ENCODE results near the gene ALOX15B. TPM values are rescaled to one million over a fixed set of nuclear protein-coding genes. Genes with fewer than 3 reads are reported as not detected.
"Not testable (repeated sequence)": the region's sequence is repeated elsewhere in the genome, so short reads cannot be mapped to it uniquely, and the experiment has no call there.

The ALOX15B gene
- total and polyA plus RNA-seq, 3 experiments from 2014 or later, result not detected

GRCh38 chr17:8075574-8076342 lies 36.9 kb downstream of the ALOX15B start:
- Mint-ChIP-seq H3K36me3 (peaks cover 0 to 4% (median 0%) of the 10 kb centered on the region in 3 donors), H3K27me3 (peaks cover 31 to 41% of the 10 kb centered on the region in 2 donors), H3K4me3 (peak overlapping the region in 1 of 7 donors; percentile 36), H3K4me1 (peaks cover 21 to 41% (median 33%) of the 10 kb centered on the region in 3 donors), H3K27ac (no peak overlapping the region), H3K9me3 (peaks cover 0 to 1% (median 0%) of the 10 kb centered on the region in 5 donors)
- Histone ChIP-seq H3K27me3 (ENCODE audit: insufficient read depth, low read length, poor library complexity, severe bottlenecking) (peaks cover 17% of the 10 kb centered on the region), H3K4me3 (ENCODE audit: low read length) (no peak overlapping the region), H3K9me3 (ENCODE audit: low read length) (no peaks in the 10 kb centered on the region), H3K4me1 (ENCODE audit: insufficient read depth, low read length) (peaks cover 38% of the 10 kb centered on the region), H3K27ac (ENCODE audit: low read depth, low read length) (no peak overlapping the region), H3K36me3 (ENCODE audit: insufficient read depth, low read length) (no peaks in the 10 kb centered on the region)
- POLR2A ChIA-PET, result no interaction called here
- CTCF ChIA-PET, result interaction anchor here (1.1 to 4.5 kb wide), 6 partner anchors 15 to 225 kb away, joined by 3 to 42 read pairs (median 12); no protein-coding TSS in a partner anchor
- no peak for DNase-seq

- peaks cover 21 to 43% (median 34%) of the 10 kb centered on the region in 3 donors for H3K4me1 Mint-ChIP-seq
- Histone ChIP-seq H3K9me3 (ENCODE audit: low read length) (no peaks in the 10 kb centered on the region), H3K27ac (ENCODE audit: low read depth, low read length) (no peak overlapping the region), H3K4me1 (ENCODE audit: insufficient read depth, low read length) (peaks cover 38% of the 10 kb centered on the region), H3K27me3 (ENCODE audit: insufficient read depth, low read length, poor library complexity, severe bottlenecking) (peaks cover 17% of the 10 kb centered on the region), H3K36me3 (ENCODE audit: insufficient read depth, low read length) (no peaks in the 10 kb centered on the region), H3K4me3 (ENCODE audit: low read length) (no peak overlapping the region)
- no peak overlapping the region for H3K27ac Mint-ChIP-seq
- peaks cover 0 to 4% (median 0%) of the 10 kb centered on the region in 3 donors for H3K36me3 Mint-ChIP-seq
- H3K27me3 Mint-ChIP-seq, result peaks cover 26 to 32% of the 10 kb centered on the region in 2 donors
- peaks cover 0 to 1% (median 0%) of the 10 kb centered on the region in 5 donors for H3K9me3 Mint-ChIP-seq
- no peak overlapping the region for H3K4me3 Mint-ChIP-seq
- POLR2A ChIA-PET, result no interaction called here
- DNase-seq, result peak in 1 of 5 donors; percentile 40
- CTCF ChIA-PET, result interaction anchor here (1.1 to 4.5 kb wide), 4 partner anchors 16 to 40 kb away, joined by 3 to 42 read pairs (median 16); no protein-coding TSS in a partner anchor
Measured at GRCh38 chr17:8076502-8077266, 37.8 kb downstream of the ALOX15B start.

DNA sequence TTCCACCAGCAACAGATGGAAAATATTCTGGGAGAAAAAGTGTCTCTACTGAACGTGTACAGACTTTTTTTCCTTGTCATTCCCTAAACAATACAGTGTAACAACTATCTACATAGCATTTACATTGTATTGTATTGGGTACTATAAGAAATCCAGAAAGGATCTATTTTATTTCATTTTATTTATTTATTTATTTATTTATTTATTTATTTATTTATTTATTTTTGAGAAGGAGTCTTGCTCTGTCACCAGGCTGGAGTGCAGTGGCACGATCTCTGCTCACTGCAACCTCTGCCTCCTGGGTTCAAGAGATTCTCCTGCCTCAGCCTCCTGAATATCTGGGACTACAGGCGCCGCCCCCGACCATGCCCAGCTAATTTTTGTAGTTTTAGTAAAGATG lies 39.1 kb downstream of the ALOX15B start:
- DNase-seq; H3K4me3 ChIP-seq (ENCODE audit: low read length); H3K27ac ChIP-seq (ENCODE audit: low read depth, low read length); H3K9me3 ChIP-seq (ENCODE audit: low read length); H3K36me3 ChIP-seq (ENCODE audit: insufficient read depth, low read length); POLR2A ChIA-PET; H3K9me3 Mint-ChIP-seq; H3K36me3 Mint-ChIP-seq: not testable (repeated sequence)
- Histone ChIP-seq H3K27me3 (ENCODE audit: insufficient read depth, low read length, poor library complexity, severe bottlenecking) (peaks cover 17% of the 10 kb centered on the region), H3K4me1 (ENCODE audit: insufficient read depth, low read length) (peaks cover 27% of the 10 kb centered on the region)
- CTCF ChIA-PET, result interaction anchor here (0.7 to 4.5 kb wide), 6 partner anchors 13 to 42 kb away, joined by 3 to 42 read pairs (median 6); no protein-coding TSS in a partner anchor
- Mint-ChIP-seq H3K27ac (peak overlapping the region in 1 of 8 donors; percentile 70), H3K27me3 (peaks cover 18 to 25% of the 10 kb centered on the region in 2 donors), H3K4me3 (peak overlapping the region in 3 of 7 donors; percentile 44 to 61 (median 47)), H3K4me1 (peaks cover 14 to 36% (median 30%) of the 10 kb centered on the region in 3 donors)

GRCh38 chr17:8079291-8080207 lies 40.7 kb downstream of the ALOX15B start:
- H3K27ac Mint-ChIP-seq, result peak overlapping the region; percentile 24 to 92 (median 84)
- peaks cover 4 to 20% (median 16%) of the 10 kb centered on the region in 3 donors for H3K4me1 Mint-ChIP-seq
- Histone ChIP-seq H3K36me3 (ENCODE audit: insufficient read depth, low read length) (no peaks in the 10 kb centered on the region), H3K4me3 (ENCODE audit: low read length) (peak overlapping the region; percentile 78), H3K4me1 (ENCODE audit: insufficient read depth, low read length) (peaks cover 15% of the 10 kb centered on the region), H3K9me3 (ENCODE audit: low read length) (no peaks in the 10 kb centered on the region), H3K27ac (ENCODE audit: low read depth, low read length) (peak overlapping the region; percentile 57), H3K27me3 (ENCODE audit: insufficient read depth, low read length, poor library complexity, severe bottlenecking) (peaks cover 8% of the 10 kb centered on the region)
- H3K4me3 Mint-ChIP-seq, result peak overlapping the region; percentile 70 to 95 (median 92)
- POLR2A ChIA-PET, result interaction anchor here (0.8 to 1.4 kb wide), 2 partner anchors 11 to 31 kb away, joined by 3 to 6 read pairs; no protein-coding TSS in a partner anchor
- peaks cover 7 to 10% of the 10 kb centered on the region in 2 donors for H3K27me3 Mint-ChIP-seq
- no peaks in the 10 kb centered on the region for H3K9me3 Mint-ChIP-seq
- peak; percentile 68 to 85 (median 72) for DNase-seq
- peaks cover 0 to 6% (median 0%) of the 10 kb centered on the region in 3 donors for H3K36me3 Mint-ChIP-seq
- CTCF ChIA-PET, result interaction anchor here (0.6 to 4.5 kb wide), 24 partner anchors 8 to 248 kb away, joined by 3 to 42 read pairs (median 4); partner anchors contain the start of genes ALOX12B, AURKB and SLC25A35

- POLR2A ChIA-PET, result interaction anchor here (0.8 kb wide), 1 partner anchor 10 kb away, joined by 3 read pairs; no protein-coding TSS in a partner anchor
- no peaks in the 10 kb centered on the region for H3K36me3 ChIP-seq (ENCODE audit: insufficient read depth, low read length)
- peak overlapping the region; percentile 70 to 95 (median 92) for H3K4me3 Mint-ChIP-seq
- CTCF ChIA-PET, result interaction anchor here (0.7 to 4.5 kb wide), 11 partner anchors 12 to 247 kb away, joined by 3 to 42 read pairs (median 6); partner anchors contain the start of gene SLC25A35
- H3K4me3 ChIP-seq (ENCODE audit: low read length), result no peak overlapping the region
- H3K27ac Mint-ChIP-seq, result peak overlapping the region in 5 of 8 donors; percentile 14 to 88 (median 32)
- H3K4me1 ChIP-seq (ENCODE audit: insufficient read depth, low read length), result peaks cover 15% of the 10 kb centered on the region
- no peaks in the 10 kb centered on the region for H3K9me3 Mint-ChIP-seq
- no peak for DNase-seq
- H3K4me1 Mint-ChIP-seq, result peaks cover 4 to 18% (median 14%) of the 10 kb centered on the region in 3 donors
- H3K27me3 Mint-ChIP-seq, result peaks cover 0 to 3% of the 10 kb centered on the region in 2 donors
- peaks cover 2% of the 10 kb centered on the region for H3K27me3 ChIP-seq (ENCODE audit: insufficient read depth, low read length, poor library complexity, severe bottlenecking)
- H3K9me3 ChIP-seq (ENCODE audit: low read length), result no peaks in the 10 kb centered on the region
- H3K27ac ChIP-seq (ENCODE audit: low read depth, low read length), result no peak overlapping the region
- H3K36me3 Mint-ChIP-seq, result peaks cover 0 to 6% (median 0%) of the 10 kb centered on the region in 3 donors
Measured at GRCh38 chr17:8080208-8080798, 41.4 kb downstream of the ALOX15B start.

GRCh38 chr17:8080799-8081219 lies 42.0 kb downstream of the ALOX15B start:
- Histone ChIP-seq H3K27ac (ENCODE audit: low read depth, low read length) (no peak overlapping the region), H3K9me3 (ENCODE audit: low read length) (no peaks in the 10 kb centered on the region), H3K36me3 (ENCODE audit: insufficient read depth, low read length) (no peaks in the 10 kb centered on the region), H3K27me3 (ENCODE audit: insufficient read depth, low read length, poor library complexity, severe bottlenecking) (no peaks in the 10 kb centered on the region), H3K4me1 (ENCODE audit: insufficient read depth, low read length) (peaks cover 15% of the 10 kb centered on the region), H3K4me3 (ENCODE audit: low read length) (no peak overlapping the region)
- POLR2A ChIA-PET, result no interaction called here
- peaks cover 0 to 6% (median 0%) of the 10 kb centered on the region in 3 donors for H3K36me3 Mint-ChIP-seq
- H3K27me3 Mint-ChIP-seq, result peaks cover 5% of the 10 kb centered on the region in 2 donors
- CTCF ChIA-PET, result interaction anchor here (0.7 to 3.2 kb wide), 8 partner anchors 11 to 215 kb away, joined by 3 to 25 read pairs (median 5); partner anchors contain the start of gene SLC25A35
- no peak for DNase-seq
- no peak overlapping the region for H3K27ac Mint-ChIP-seq
- H3K9me3 Mint-ChIP-seq, result no peaks in the 10 kb centered on the region
- peak overlapping the region in 5 of 7 donors; percentile 20 to 93 (median 60) for H3K4me3 Mint-ChIP-seq
- peaks cover 4 to 18% (median 14%) of the 10 kb centered on the region in 3 donors for H3K4me1 Mint-ChIP-seq
